ENCODE results near the gene GPR27. TPM values are rescaled to one million over a fixed set of nuclear protein-coding genes. Genes with fewer than 3 reads are reported as not detected.
A peak's percentile ranks its signal among the peaks of the same experiment; 100 is the strongest.

GPR27 gene
- total RNA-seq, 2 experiments from 2014 or later, result 0.40 to 0.47 TPM

DNA sequence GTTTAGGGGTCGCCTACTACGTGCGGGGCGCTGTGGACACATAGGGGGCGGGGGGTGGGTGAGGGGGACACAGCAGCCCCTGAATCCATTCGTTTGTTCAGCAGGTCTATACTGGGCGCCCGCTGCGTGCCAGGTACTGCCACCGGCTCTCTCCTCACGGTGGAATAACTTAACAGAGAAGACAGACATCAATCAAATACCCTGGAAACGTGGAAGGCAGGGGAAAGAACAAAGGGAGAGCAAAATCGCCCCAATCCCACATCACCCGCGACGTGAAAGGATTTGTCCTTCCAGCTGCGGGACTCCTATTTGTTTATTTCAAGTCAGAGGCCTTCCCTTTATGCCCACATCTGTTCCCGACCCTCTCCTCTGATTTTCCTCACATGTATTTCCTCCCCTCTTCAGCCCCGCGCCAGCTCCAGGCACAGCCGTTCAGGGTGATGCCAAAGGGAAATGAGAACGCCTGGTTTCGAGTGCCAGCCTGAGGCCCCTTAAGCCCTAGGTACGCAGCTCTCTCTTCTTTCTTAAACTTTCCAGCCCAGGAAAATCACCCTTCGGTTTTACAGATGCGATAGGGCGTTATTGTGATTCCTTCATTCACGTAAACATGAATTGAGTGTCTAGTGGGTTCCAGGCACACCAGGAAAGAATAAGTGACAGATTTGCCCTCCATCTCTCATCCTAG lies 32.0 kb downstream of the GPR27 start:
- TF ChIP-seq, protein P1, sequence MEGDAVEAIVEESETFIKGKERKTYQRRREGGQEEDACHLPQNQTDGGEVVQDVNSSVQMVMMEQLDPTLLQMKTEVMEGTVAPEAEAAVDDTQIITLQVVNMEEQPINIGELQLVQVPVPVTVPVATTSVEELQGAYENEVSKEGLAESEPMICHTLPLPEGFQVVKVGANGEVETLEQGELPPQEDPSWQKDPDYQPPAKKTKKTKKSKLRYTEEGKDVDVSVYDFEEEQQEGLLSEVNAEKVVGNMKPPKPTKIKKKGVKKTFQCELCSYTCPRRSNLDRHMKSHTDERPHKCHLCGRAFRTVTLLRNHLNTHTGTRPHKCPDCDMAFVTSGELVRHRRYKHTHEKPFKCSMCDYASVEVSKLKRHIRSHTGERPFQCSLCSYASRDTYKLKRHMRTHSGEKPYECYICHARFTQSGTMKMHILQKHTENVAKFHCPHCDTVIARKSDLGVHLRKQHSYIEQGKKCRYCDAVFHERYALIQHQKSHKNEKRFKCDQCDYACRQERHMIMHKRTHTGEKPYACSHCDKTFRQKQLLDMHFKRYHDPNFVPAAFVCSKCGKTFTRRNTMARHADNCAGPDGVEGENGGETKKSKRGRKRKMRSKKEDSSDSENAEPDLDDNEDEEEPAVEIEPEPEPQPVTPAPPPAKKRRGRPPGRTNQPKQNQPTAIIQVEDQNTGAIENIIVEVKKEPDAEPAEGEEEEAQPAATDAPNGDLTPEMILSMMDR (IDR thresholded peaks at IDR 0.05), result no peak
- intact Hi-C loops (cut with micrococcal nuclease), result no loop called here
- H3K9me3 Mint-ChIP-seq, result no peaks in the 10 kb centered on the region
- peaks cover 47% of the 10 kb centered on the region for H3K27me3 Mint-ChIP-seq
- H3K4me3 Mint-ChIP-seq, result peak overlapping the region; percentile 64
- H3K27ac Mint-ChIP-seq, result no peak overlapping the region
- CTCF ChIA-PET, result interaction anchor here (1.0 kb wide), 1 partner anchor 74 kb away, joined by 3 read pairs; no protein-coding TSS in a partner anchor
- H3K4me1 Mint-ChIP-seq (ENCODE audit: low read depth), result peaks cover 10% of the 10 kb centered on the region
- POLR2A ChIA-PET, result no interaction called here
- no peaks in the 10 kb centered on the region for H3K36me3 Mint-ChIP-seq (ENCODE audit: low read depth)
- DNase-seq, result no peak
- ATAC-seq, result no peak

DNA sequence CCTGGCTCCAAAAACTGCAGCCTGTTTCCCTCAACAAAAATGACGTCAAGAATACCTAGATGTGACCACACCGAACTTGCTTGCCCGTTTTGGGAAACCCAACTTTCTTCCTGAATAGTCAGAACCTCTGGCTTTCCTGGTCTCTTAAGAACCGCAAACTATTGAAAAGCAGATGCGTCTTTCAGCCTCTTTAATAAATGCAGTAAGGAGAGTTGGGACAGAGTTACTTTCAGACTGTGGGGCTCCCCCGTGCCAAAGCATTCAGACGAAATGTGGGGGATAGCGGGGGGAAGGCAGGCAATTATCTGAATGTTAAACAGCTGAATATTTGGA lies 32.5 kb downstream of the GPR27 start:
- intact Hi-C loops (cut with micrococcal nuclease), result no loop called here
- peaks cover 10% of the 10 kb centered on the region for H3K4me1 Mint-ChIP-seq (ENCODE audit: low read depth)
- H3K27ac Mint-ChIP-seq, result no peak overlapping the region
- DNase-seq, result no peak
- ChIA-PET CTCF (interaction anchor here (1.0 kb wide), 1 partner anchor 73 kb away, joined by 3 read pairs; no protein-coding TSS in a partner anchor), POLR2A (no interaction called here)
- no peaks in the 10 kb centered on the region for H3K9me3 Mint-ChIP-seq
- H3K4me3 Mint-ChIP-seq, result peak overlapping the region; percentile 64
- no peaks in the 10 kb centered on the region for H3K36me3 Mint-ChIP-seq (ENCODE audit: low read depth)
- no peak for ATAC-seq
- H3K27me3 Mint-ChIP-seq, result peaks cover 44% of the 10 kb centered on the region
- TF ChIP-seq, protein P1 (IDR thresholded peaks at IDR 0.05), result no peak

DNA sequence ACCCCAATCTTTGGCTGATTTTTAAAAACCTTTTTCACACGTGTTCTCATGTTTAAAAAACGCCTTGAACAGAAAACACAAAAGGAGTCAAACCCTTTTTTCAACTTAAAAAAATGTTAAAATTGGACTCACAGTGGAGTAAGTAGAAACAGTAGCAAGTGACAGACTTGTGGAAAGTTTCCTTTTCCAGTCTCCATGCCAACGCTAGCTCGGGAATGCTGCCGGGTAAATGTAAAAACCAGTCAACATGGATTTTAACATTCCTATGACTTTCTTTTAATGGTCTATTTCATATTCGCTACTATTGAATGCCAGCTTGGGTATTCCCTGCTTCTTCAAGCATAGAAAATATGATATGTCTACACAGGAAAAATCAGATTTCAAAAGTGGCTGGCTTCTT lies 32.9 kb downstream of the GPR27 start:
- H3K9me3 Mint-ChIP-seq, result no peaks in the 10 kb centered on the region
- ChIA-PET POLR2A (no interaction called here), CTCF (interaction anchor here (1.4 kb wide), 1 partner anchor 76 kb away, joined by 4 read pairs; no protein-coding TSS in a partner anchor)
- TF ChIP-seq, protein P1 (IDR thresholded peaks at IDR 0.05), result no peak
- H3K27ac Mint-ChIP-seq, result no peak overlapping the region
- intact Hi-C loops (cut with micrococcal nuclease), result no loop called here
- H3K4me3 Mint-ChIP-seq, result no peak overlapping the region
- DNase-seq (no peak), ATAC-seq (no peak)
- H3K4me1 Mint-ChIP-seq (ENCODE audit: low read depth), result peaks cover 10% of the 10 kb centered on the region
- H3K27me3 Mint-ChIP-seq, result peaks cover 42% of the 10 kb centered on the region
- H3K36me3 Mint-ChIP-seq (ENCODE audit: low read depth), result no peaks in the 10 kb centered on the region

DNA sequence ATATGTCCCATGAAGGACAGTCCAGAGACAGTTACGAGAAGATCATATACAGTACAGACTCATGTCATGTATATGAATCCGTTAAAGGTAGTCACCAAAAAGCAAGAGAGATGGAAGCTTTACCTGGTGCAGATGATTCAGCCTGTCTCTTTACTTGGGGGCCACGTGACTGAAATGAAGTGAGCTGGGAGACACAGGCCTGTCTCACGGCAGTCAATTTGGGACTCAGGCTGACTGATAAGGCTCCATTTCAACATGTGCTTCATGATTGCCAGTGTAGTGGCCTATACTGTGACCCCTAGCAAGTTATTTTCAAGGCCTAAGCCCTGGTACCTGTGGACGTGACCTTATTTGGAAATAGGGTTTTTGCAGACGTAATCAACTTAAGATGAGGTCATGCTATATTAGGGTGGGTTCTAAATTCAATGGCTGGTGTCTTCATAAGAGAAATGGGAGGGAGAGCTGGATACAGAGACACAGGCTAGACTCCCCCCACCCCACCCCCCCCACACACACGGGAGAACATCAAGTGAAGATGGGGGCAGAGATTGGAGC lies 34.3 kb downstream of the GPR27 start:
- Mint-ChIP-seq H3K27ac (no peak overlapping the region), H3K4me1 (ENCODE audit: low read depth) (peaks cover 10% of the 10 kb centered on the region), H3K4me3 (no peak overlapping the region), H3K36me3 (ENCODE audit: low read depth) (no peaks in the 10 kb centered on the region), H3K9me3 (no peaks in the 10 kb centered on the region), H3K27me3 (peaks cover 31% of the 10 kb centered on the region)
- intact Hi-C loops (cut with micrococcal nuclease), result no loop called here
- DNase-seq, result no peak
- ATAC-seq, result no peak
- TF ChIP-seq, protein P1 (IDR thresholded peaks at IDR 0.05), result no peak
- ChIA-PET CTCF (interaction anchor here (0.8 to 1.4 kb wide), 2 partner anchors 77 to 87 kb away, joined by 3 to 4 read pairs; no protein-coding TSS in a partner anchor), POLR2A (no interaction called here)

DNA sequence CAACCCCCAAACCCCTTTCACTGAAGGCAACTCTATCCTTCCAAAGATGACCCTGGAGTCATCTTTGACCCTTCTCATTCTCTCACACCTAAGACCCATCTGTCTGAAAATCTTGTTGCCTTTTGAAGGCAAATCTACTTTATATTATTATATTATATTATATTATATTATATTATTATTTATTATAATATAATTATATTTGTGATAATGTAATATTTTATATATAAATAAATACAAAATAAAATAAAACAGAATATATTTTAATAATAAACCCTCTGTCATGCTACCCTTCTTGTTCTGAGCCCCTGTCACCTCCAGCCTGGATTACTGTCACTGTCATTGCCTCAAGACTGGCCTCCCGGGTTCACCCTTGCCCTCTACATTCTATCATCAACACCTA lies 36.3 kb downstream of the GPR27 start:
- ATAC-seq (no peak), DNase-seq (no peak)
- Mint-ChIP-seq H3K27me3 (peaks cover 16% of the 10 kb centered on the region), H3K4me3 (no peak overlapping the region), H3K9me3 (no peaks in the 10 kb centered on the region), H3K27ac (no peak overlapping the region), H3K4me1 (ENCODE audit: low read depth) (peaks cover 7% of the 10 kb centered on the region), H3K36me3 (ENCODE audit: low read depth) (no peaks in the 10 kb centered on the region)
- intact Hi-C loops (cut with micrococcal nuclease), result no loop called here
- TF ChIP-seq, protein P1 (IDR thresholded peaks at IDR 0.05), result no peak
- ChIA-PET CTCF (no interaction called here), POLR2A (no interaction called here)
